Sigmoid colon (tissue), 7 donors: ENCODE data around the gene SLC5A1. TPM values are rescaled to one million over a fixed set of nuclear protein-coding genes. Genes with fewer than 3 reads are reported as not detected.

Source experiments
- DNase-seq: peaks from one replicate; pipeline ENCODE4 v3.0.0-alpha.2; 2019
- H3K27ac ChIP-seq, 4 donors: fragments of 200-600 bp; sonication (generic); one replicate each; pipeline ENCODE4 v1.5.1; 2016 to 2019; ENCODE audit warnings: mild to moderate bottlenecking in 1 of 4
- H3K27me3 ChIP-seq, 3 donors: fragments of 200-600 bp; sonication (generic); one replicate each; pipeline ENCODE4 v1.5.1; 2019; ENCODE audit warnings: mild to moderate bottlenecking in 1 of 3
- H3K36me3 ChIP-seq, 4 donors: fragments of 200-600 bp; sonication (generic); one replicate each; pipeline ENCODE4 v1.5.1; 2016 to 2019
- H3K4me1 ChIP-seq, 4 donors: fragments of 200-600 bp; sonication (generic); one replicate each; pipeline ENCODE4 v1.5.1; 2017 to 2019
- H3K4me3 ChIP-seq, 4 donors: fragments of 200-600 bp; sonication (generic); one replicate each; pipeline ENCODE4 v1.5.1; 2017 to 2019; ENCODE audit warnings: mild to moderate bottlenecking in 2 of 4, moderate library complexity in 1 of 4
- H3K9me3 ChIP-seq, 4 donors: fragments of 200-600 bp in 3 of 4; sonication (generic) in 3 of 4; one replicate each; pipeline versions ENCODE4 v1.5.1 to v1.6.1; 2013 to 2019
- EP300 ChIP-seq, 4 donors: sonication (generic); formaldehyde crosslinking; IDR thresholded peaks; one replicate each; pipeline ENCODE4 v1.6.1; 2017; ENCODE audit warnings: antibody characterized with exemption in 4 of 4
- POLR2A ChIP-seq, 2 donors: fragments of 450-650 bp; IDR thresholded peaks; one replicate each; pipeline ENCODE4 v1.6.1; 2016; ENCODE audit warnings: antibody characterized with exemption in 2 of 2, mild to moderate bottlenecking in 2 of 2, moderate library complexity in 2 of 2
- POLR2AphosphoS5 ChIP-seq, 4 donors: sonication (generic); formaldehyde crosslinking; IDR thresholded peaks; one replicate each; pipeline ENCODE4 v1.6.1; 2017; ENCODE audit warnings: antibody characterized with exemption in 4 of 4
- WGBS, 2 donors: extraction: QIAGEN DNeasy Blood & Tissue Kit; methylation state at CpG; one replicate each; pipeline ENCODE4 v1.1.7; 2013; 5-methylcytosine and 5-hydroxymethylcytosine counted together
- intact Hi-C: fragments of 100-400 bp; cut with DNase I; formaldehyde crosslinking; loops from one replicate; pipeline ENCODE4 v1.15.1; 2023
- polyA plus RNA-seq, 3 donors: library from polyadenylated mRNA; stranded (reverse); fragments of 200-250 nt; gene quantifications; one replicate each; pipeline ENCODE4 v1.2.3, GENCODE V29; 2013
- total RNA-seq, 4 donors: library from RNA; depleted of rRNA; stranded (reverse); fragments of >200 nt; gene quantifications; one replicate each; pipeline ENCODE4 v1.1.0, GENCODE V29; 2016
- TF ChIP-seq, protein P1 (sequence below), 4 experiments: fragments of 450-650 bp in 3 of 4; fragments of 200-600 bp in 1 of 4; IDR thresholded peaks; one replicate each; pipeline ENCODE4 v1.5.1; 2016 to 2019; ENCODE audit warnings: antibody characterized with exemption in 4 of 4, mild to moderate bottlenecking in 3 of 4, moderate library complexity in 2 of 4
- donor health status: healthy with polysubstance abuse.
- donor health status: Bipolar disorder and iron deficiency.
- donor health status: healthy.

Gene SLC5A1
- total and polyA plus RNA-seq, 7 donors: 2.4 to 28.8 (median 2.8) TPM; not detected in 4

DNA sequence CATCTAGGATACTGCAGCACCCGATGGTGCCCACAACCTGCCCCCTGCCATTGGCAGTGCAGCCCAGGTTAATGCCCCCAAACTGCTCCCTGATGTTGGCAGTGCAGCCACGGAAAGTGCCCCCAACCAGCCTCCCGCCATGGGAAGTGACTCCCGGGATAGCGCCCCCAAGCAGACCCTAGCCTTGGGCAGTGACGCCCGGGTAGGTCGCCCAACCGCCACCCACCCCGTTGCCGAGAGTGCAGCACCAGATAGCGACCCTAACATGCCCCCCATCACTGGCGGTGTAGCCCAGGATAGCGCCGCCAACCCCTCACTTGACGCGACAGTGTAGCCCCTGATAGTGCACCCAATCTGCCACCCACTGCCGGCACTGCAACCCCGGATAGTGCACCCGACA is 77.5 kb downstream of the SLC5A1 start:
- Histone ChIP-seq H3K36me3 (no peaks in the 10 kb centered on the region), H3K4me3 (no peak overlapping the region), H3K4me1 (no peaks in the 10 kb centered on the region), H3K27ac (no peak overlapping the region), H3K9me3 (no peaks in the 10 kb centered on the region), H3K27me3 (no peaks in the 10 kb centered on the region)
- intact Hi-C loops: no loop called here
- TF ChIP-seq, protein P1, sequence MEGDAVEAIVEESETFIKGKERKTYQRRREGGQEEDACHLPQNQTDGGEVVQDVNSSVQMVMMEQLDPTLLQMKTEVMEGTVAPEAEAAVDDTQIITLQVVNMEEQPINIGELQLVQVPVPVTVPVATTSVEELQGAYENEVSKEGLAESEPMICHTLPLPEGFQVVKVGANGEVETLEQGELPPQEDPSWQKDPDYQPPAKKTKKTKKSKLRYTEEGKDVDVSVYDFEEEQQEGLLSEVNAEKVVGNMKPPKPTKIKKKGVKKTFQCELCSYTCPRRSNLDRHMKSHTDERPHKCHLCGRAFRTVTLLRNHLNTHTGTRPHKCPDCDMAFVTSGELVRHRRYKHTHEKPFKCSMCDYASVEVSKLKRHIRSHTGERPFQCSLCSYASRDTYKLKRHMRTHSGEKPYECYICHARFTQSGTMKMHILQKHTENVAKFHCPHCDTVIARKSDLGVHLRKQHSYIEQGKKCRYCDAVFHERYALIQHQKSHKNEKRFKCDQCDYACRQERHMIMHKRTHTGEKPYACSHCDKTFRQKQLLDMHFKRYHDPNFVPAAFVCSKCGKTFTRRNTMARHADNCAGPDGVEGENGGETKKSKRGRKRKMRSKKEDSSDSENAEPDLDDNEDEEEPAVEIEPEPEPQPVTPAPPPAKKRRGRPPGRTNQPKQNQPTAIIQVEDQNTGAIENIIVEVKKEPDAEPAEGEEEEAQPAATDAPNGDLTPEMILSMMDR (IDR thresholded peaks at IDR 0.05): no peak
- TF ChIP-seq EP300 (IDR thresholded peaks at IDR 0.05) (no peak), POLR2AphosphoS5 (IDR thresholded peaks at IDR 0.05) (no peak), POLR2A (IDR thresholded peaks at IDR 0.05) (no peak)
- 94 to 96% methylated on average over 20 of the region's 20 CpGs for WGBS, 2 donors
- no peak for DNase-seq

DNA sequence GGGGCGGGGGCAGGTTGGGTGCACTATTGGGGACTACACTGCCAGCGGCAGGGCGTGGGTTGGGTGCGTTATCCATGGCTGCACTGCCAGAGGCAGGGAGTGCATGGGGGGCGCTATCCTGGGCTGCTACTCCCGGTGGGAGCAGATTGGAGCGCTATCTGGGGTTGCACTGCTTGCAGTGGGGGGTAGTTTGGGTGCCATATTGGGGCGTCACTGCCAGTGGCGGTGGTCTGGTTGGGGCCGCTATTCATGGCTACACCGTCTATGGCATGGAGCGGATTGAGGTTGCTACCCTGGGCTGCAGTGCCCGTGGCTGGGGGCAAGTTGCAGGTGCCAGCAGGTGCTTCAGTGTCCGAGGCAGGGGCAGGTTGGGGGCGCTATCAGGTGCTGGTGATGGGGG is 79.8 kb downstream of the SLC5A1 start:
- 94% methylated on average over 15 of the region's 15 CpGs for WGBS, 2 donors
- Histone ChIP-seq H3K27me3 (no peaks in the 10 kb centered on the region), H3K9me3 (no peaks in the 10 kb centered on the region), H3K27ac (no peak overlapping the region), H3K36me3 (no peaks in the 10 kb centered on the region), H3K4me3 (no peak overlapping the region), H3K4me1 (no peaks in the 10 kb centered on the region)
- no peak for DNase-seq
- no peak for TF ChIP-seq POLR2A (IDR thresholded peaks at IDR 0.05)
- TF ChIP-seq, protein P1 (IDR thresholded peaks at IDR 0.05): no peak
- no peak for TF ChIP-seq POLR2AphosphoS5 (IDR thresholded peaks at IDR 0.05)
- no peak for TF ChIP-seq EP300 (IDR thresholded peaks at IDR 0.05)
- intact Hi-C loops: no loop called here

DNA sequence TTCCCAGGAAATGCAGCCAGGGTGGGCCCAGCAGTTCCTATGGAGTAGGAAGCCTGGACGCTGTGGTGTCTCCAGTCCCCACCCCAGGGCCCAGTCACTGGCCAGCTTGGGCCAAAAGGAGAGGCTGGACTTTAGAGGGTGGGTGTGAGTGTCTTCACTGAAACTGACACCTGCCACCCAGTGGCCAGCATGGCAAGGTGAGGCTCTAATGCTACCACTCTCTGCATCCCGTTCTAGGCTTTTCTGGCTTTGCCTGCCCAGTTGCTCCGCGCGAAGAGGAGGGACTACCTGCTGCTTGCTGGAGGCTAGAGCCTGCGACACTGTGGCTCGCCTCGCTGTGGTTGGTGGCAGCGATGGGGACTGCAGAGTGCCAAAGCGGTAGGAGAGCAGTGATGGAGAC is 80.6 kb downstream of the SLC5A1 start:
- H3K4me3 ChIP-seq: no peak overlapping the region
- intact Hi-C loops: no loop called here
- WGBS, 2 donors: 83 to 89% methylated on average over 10 of the region's 10 CpGs
- H3K36me3 ChIP-seq: no peaks in the 10 kb centered on the region
- no peak for DNase-seq
- no peaks in the 10 kb centered on the region for H3K27me3 ChIP-seq
- H3K27ac ChIP-seq: no peak overlapping the region
- TF ChIP-seq EP300 (IDR thresholded peaks at IDR 0.05) (no peak), POLR2A (IDR thresholded peaks at IDR 0.05) (no peak), POLR2AphosphoS5 (IDR thresholded peaks at IDR 0.05) (no peak)
- TF ChIP-seq, protein P1 (IDR thresholded peaks at IDR 0.05): no peak
- no peaks in the 10 kb centered on the region for H3K4me1 ChIP-seq
- no peaks in the 10 kb centered on the region for H3K9me3 ChIP-seq

DNA sequence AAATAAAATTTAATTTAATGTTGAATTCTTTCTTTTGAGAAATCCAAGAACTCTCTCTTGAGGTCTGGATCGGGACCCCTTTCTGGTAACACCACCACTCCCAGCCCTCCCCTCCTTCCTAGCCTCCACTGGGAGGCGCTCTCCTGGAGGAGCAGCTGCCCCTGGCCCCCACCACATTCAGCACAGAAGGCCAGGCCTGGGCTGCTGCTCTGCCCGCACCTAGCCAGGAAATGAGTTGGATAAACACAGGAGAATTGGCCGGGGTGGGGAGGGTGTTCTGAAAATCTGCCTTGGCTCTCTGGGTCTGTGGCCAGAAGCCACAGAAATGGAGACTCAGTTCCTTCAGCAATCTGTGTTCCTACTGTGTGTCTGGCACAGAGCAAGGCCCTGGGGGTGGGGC is 84.8 kb downstream of the SLC5A1 start:
- intact Hi-C loops: no loop called here
- no peak for DNase-seq
- H3K9me3 ChIP-seq: no peaks in the 10 kb centered on the region
- no peak overlapping the region for H3K27ac ChIP-seq
- H3K36me3 ChIP-seq: no peaks in the 10 kb centered on the region
- H3K4me3 ChIP-seq: no peak overlapping the region
- no peaks in the 10 kb centered on the region for H3K4me1 ChIP-seq
- no peaks in the 10 kb centered on the region for H3K27me3 ChIP-seq
- TF ChIP-seq POLR2AphosphoS5 (IDR thresholded peaks at IDR 0.05) (no peak), EP300 (IDR thresholded peaks at IDR 0.05) (no peak), POLR2A (IDR thresholded peaks at IDR 0.05) (no peak)
- TF ChIP-seq, protein P1 (IDR thresholded peaks at IDR 0.05): no peak
- WGBS, 2 donors: 82 to 89% methylated on average over 4 of the region's 4 CpGs

DNA sequence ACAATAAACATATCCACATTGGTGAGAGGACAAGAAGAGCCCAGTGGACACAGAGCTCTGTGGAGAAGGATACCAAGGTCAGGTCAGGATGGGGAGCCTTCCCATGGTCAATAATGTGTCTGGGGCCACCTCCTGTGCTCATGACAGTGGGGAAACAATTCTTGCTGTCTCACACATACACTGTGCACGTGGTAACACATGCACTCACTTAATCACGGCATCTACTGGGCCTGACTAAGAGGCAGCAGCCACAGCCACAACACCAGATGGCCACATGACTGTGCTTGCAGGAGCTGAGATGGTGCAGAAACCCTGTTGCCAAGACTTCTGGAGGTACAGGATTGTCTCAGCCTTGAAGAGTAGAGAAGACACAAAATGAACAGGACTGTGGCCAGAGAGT is 87.4 kb downstream of the SLC5A1 start:
- WGBS, 2 donors: 78 to 91% methylated on average over 2 of the region's 2 CpGs
- Histone ChIP-seq H3K4me1 (no peaks in the 10 kb centered on the region), H3K4me3 (no peak overlapping the region), H3K27ac (no peak overlapping the region), H3K36me3 (no peaks in the 10 kb centered on the region), H3K9me3 (no peaks in the 10 kb centered on the region), H3K27me3 (no peaks in the 10 kb centered on the region)
- intact Hi-C loops: no loop called here
- TF ChIP-seq EP300 (IDR thresholded peaks at IDR 0.05) (no peak), POLR2AphosphoS5 (IDR thresholded peaks at IDR 0.05) (no peak), POLR2A (IDR thresholded peaks at IDR 0.05) (no peak)
- TF ChIP-seq, protein P1 (IDR thresholded peaks at IDR 0.05): no peak
- no peak for DNase-seq
